DMS79 treated with DMSO at 0.1 percent for 48 hours (cell line): ENCODE data around the gene FBXO15.

ENCODE experiments used
- DNase-seq: peaks from one replicate; lab custom pipeline; 2025; lab: John Stamatoyannopoulos, UW

The FBXO15 gene

DNA sequence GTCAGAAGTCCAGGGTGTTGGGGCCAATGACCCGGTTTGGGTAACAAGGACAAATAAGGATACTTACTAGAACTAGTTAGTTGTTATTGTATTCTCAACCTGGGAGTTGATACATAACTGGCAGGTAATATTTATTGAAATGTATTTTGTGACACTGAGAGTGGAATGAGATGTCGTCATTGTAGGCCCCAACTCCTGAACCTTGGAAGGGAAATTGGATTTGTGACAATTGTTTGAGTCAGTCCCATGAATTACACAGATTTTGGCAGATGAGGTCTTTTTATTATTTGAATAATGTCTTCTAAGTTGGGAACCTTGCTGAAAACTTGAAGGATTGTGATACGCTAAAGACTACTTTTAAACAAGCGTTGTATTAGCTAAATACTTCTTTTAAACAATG lies 5.7 kb upstream of the FBXO15 start:
- DNase-seq: no peak

DNA sequence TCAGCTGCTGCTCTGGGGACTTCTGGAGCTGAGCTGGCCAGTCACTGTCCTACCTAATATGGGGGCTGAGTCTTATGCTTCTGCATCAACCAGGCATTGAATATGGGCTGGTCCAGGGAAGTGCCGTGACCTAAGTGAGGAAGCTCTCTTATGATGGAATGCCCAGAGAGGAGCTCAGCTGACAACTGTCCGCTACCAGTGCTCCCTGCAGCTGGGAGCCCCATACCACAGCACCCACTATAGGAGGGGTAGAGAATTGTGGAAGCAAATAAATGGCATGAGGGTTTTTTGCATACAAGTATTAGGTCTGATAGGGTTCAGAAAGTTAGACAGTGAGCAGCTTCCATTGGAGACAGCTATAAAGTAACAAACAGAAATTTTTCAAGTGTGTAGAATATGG lies 5.2 kb upstream of the FBXO15 start:
- DNase-seq: no peak

DNA sequence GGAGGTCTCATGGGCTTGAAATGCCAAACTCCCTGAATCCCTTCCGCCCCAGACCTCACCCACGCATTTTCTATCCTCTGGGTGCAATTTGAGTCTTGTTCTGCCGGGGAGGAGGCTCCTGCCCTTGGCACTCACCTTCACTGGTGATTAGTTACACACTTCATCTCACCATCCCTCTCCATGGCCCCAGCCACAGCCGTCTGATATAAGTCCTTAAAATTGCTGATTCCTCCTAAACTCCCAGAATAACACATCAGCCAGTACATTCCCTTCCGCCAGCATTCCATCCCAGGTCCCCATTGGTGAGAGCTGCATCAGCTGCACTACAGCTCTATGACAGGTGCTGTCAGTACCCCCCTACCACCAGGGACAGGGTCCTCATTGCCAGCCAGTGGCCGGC lies 4.6 kb upstream of the FBXO15 start:
- no peak for DNase-seq

DNA sequence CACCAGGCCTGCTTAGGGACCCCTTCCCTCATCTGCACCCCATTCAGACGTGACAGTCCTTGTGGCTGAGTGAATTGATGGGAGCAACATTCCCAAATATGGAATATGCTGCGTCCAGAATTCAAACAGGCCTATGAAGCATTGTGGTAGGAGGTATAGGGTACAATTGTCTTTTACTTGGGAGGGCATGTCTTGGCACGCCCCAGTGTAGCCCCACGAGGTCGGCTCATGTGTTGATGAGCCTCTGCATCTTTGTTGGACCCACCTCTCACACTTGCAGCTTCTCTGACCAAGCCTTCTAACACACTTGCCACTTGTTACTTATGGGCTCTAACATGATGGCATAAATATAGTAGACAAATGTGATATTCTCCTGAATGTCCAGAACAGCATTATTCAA lies 2.2 kb upstream of the FBXO15 start:
- no peak for DNase-seq

DNA sequence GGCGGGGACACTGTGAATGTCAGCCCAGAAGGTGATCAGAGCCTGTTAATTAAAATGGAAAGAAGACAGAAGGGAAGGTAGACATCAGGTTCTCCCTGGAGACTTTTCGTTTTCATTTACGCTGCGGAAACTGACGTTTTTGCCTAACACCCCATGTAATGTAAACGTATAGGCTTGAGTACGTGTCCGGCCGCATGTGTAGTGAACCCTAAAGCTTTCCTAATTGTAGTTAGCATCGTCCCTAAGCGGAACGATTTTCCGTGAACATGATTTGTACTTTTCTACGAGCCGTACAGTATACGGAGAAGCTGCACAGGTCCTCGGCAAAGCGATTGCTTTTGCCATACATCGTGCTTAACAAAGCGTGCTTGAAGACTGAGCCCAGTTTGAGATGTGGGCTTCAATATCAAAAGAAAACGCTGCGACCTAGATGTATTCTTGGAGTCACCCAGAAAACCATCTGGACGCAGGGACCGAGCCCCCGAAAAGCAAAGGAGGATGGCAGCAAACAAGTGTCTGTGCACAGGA lies 973 bp upstream of the FBXO15 start:
- no peak for DNase-seq

DNA sequence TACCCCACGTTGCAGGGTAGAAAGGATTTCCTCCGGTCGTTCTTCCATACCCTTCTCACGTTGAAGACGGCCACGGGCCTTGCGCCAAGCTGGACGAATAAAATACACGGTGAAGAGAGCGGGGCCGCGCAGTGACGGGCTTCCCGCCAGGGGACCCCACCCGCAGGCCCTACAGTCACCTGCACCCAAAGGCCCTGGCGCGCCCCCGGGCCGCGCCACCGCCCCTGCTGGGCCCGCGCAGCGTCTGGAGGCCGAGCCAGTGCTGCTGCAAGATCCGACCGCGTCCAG lies 199 bp downstream of the FBXO15 start:
- no peak for DNase-seq

DNA sequence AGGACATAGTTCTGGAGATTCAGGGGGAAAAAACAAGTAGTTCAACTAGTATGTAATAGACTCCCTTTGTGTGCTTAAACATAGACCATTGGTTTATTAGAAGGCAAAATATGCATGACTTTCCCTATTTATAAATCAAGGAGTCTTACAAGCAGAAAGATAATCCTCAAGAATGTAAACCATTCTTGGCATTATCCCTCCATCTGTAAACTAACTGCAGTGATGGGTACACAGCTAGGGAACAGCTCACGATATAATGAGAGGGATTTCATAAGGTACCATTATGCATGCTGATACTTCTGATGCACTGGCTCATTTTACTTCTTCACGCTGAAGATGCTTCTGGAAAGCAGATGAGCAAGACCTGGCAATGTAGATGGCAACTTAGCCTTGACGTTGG lies 878 bp downstream of the FBXO15 start:
- no peak for DNase-seq

DNA sequence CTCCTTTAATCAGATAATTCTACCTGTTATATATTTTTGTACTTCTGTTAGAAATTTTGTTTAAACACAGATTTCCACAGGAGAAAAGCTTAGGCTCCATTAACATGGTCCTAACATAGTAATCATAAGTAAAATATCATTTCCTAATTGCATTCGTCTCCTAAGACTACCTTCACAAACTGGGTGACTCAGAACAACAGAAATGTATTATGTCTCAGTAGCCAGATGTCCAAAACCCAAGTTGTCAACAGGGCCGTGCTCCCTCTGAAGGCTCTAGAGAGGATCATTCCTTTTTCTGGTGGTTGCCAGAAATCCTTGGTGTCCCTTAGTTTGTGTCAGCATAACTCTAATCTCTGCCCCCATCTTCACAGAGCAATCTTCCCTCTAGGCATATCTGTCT lies 5.4 kb downstream of the FBXO15 start:
- no peak for DNase-seq

DNA sequence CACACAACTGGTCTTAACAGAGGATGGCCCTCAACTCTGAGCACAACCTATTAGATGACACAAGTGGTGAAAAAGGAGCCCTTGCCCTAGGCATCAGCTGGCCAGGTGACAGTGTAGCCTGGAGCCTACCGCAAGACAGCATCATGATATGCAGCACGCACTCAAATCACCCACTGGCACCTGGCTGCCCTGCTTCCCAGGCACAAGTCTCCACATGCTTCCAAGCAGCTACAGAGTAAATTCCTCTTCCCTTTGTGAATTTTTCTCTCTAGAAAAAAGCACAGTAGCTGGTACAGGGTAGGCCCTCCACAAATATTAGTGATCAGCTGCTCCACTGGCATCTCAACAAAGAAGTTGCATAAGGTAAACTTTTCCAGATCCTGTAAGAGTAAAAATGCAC lies 6.0 kb downstream of the FBXO15 start:
- no peak for DNase-seq

DNA sequence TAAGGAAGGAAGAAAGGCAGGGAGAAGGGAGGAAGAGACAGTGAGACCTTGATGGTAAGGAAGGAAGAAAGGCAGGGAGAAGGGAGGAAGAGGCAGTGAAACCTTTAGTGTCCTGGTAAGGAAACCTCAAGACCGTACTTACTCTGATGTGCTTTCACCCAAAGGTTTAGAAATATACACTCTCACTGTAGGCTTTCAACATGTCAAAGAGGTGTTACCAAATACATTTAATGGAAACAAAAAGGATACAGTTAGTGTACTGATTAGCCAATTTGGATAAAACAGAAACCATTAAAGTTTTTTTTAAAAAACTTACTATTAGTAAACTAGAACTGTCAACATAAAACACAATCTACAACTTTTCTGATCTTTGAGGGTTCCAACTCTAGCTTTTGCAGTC lies 7.1 kb downstream of the FBXO15 start:
- no peak for DNase-seq

DNA sequence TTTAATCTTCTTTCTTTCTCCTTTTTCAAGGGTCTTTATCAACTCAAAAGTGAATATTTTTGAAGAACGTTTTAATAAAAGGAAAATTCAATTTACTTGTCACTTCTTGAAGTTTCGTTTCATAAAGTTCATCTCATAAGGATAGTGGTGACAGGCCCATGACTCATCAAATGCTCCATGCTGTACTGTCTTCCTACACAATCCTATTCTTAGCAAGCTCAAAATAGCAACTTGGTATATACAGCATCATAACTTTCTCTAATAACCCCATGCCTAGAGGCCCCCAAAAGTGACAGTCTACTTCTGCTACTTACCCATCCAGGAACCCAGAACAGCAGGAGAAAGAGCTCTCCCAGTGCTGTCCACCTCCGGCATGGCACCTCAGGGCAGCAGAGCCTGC lies 7.7 kb downstream of the FBXO15 start:
- DNase-seq: no peak

DNA sequence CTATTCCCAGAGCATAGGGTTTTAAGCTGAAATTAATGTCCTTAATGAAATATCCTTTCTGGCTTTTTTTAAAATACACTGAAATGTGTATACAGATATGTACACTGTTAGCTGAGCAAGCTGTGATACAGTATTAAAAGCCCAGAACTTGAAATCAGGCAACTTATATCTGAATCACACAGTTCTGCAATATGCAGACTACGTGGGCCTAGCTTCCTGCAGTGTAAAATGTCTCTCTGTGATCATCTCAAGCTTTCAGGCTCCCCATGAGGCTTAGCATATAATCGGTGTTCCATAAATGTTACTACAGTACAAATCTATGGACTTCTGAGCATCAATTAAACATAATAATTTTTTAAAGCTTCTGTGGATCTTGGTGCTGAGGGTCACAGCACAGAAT lies 8.2 kb downstream of the FBXO15 start:
- no peak for DNase-seq

DNA sequence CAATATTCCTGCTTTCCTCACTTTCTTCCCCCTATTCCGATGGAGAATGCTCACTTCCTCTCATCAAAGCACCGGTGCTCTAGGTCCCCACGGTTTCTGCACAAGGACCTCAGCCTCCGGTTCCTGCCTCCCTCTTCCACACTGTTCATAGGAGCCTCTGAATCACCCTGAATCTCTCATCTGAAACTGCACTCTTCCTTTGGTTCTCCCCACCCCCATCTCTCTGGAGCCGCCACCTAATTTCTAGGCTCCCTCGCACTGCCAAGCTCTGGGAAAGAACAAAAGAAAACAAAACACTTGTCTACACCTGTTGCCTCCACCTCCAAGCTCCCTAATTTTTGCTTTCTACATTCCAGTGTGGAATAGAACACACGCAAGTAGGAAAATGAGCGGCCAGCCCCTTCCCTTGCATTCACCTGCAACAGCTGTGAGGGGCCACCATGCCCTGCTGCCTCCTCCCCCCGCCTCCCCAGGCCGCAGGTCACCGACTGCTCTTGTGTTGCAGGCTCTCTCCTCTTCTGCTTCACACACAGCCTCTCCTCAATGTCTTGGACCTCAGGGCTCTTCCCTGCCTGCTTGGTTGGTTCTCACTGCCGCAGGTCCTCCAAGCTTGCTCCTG lies 9.6 kb downstream of the FBXO15 start:
- DNase-seq: no peak

DNA sequence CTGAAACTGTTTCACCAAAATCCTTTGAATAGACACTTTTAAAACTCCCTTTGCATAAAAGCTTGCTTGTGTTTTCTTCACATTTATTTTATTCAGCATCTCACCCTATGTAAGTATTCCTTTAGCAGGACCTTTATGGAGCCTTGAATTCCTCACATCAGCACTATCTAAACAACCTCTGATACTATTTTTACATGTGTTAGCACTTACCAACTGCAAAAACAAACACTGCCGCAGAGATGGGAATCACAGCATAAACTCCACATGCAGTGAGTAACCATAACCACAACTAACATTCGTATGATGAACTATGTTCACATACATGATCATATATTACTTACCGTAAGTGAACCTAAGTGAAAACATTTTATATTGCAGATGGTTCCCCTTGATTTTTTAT lies 15.4 kb downstream of the FBXO15 start:
- DNase-seq: no peak

DNA sequence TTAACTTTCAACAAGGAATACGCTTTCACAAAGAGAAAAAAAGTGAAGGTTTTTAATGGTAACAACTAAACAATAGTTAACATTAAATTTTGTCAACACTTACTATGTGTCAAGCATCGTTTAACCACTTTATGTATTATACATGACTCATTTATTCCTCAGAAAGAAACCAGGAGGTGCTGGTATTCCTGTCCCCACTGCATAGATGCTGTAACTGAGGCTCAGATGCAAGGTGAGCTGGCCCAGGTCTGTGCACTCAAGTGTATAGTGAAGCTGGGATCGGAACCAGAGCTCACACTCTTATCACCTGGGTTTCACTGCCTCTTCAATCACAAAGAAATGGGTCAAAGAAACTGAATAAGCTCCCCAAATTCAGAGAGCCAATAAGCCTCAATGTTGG lies 16.5 kb downstream of the FBXO15 start:
- DNase-seq: no peak

DNA sequence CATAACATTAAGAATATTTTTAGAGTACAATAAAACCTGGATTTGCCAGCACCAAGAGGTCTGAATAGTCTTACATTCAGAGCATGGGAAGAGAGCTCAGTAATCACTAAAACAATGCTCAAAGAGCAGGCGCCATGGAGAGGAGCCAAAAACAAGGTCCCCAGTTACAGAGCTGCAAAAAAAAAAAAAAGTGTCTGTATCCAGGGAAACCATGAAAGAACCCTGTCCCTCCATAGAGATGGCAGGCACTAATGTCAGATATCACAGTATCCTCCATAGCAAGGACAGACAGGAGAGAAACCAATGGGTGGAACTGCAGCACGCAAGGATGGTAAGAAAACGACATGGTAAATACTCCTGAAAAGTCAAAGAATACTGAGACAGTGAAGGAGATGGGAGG lies 19.5 kb downstream of the FBXO15 start:
- DNase-seq: no peak

DNA sequence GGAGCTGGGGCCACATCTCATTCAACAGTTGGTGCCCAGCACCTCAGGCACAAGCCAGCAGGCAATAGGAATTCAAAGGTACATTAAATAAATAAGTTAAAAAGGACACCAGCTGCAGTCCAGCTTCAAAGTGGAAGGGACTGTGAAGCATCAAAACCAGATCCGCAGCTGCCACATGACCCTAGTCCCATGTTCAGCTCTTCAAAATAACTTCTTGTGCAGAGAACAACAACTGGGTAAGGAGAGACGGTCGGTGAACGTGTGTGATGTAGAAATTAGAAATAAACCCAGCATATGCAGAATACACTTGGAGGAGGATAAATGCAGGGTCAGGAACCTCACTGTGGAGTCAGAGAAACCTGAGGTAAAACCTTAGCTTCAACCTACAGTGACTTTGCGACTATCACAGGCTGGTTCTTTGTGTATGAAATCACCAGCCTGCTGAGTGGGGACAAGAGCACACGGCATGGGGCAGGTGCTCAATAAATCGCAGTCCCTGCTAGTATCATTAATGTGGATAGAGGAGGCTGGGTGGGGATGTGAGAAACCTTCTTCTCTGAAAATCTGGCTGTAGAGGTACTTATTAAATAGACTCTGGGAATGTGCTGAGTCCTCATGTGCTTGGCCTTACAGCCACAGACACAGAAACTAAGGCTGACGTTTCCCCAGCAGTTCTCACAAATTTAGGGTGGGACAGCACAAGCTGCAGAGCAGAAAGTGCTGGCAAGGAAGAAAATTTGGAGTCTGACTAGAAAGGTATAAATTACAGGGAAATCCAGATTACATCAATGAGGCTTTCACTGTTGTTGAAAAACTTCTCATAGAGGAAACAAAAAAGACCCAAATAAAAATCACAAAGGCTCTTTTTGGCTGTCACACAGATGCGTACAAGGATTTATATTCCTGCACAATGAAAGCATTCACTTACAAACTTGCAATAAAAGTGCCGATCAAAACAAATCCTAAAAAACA lies 20.7 kb downstream of the FBXO15 start:
- no peak for DNase-seq

DNA sequence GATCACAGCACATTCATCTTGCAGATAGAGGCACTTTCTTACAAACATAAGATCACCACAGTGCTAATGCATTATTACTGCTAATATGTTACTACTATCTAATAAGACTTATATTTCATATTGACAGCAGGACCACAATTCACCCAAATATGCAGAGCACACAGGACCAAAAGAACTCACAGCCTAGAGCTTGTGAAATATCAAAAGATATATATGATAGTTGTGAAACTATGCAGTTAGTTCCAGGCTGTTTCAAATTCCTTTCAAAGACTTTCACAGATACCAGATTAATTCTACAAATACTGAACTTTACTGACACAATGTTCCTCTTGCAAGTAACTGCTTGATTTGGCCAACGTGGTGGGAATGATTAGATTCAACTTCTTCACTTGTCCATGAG lies 23.0 kb downstream of the FBXO15 start:
- DNase-seq: no peak

DNA sequence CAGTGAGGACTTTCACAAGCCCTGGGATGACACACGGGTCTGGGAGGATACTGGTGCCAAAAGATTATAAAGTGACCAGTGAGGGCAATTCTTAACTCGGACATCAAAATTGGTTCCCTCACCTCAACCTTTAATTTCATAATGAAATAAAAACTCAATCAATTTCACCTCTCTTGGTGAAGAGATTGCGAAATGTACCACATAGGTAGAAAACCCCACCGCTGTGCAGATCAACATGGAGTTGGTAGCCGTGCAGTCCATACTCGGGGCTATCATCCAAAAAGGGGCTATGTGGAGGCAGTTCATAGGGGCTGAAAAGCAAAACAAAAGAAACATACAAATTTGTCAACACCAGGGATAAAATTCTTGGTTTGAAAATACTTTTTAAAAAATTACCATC lies 24.4 kb downstream of the FBXO15 start:
- DNase-seq: no peak

DNA sequence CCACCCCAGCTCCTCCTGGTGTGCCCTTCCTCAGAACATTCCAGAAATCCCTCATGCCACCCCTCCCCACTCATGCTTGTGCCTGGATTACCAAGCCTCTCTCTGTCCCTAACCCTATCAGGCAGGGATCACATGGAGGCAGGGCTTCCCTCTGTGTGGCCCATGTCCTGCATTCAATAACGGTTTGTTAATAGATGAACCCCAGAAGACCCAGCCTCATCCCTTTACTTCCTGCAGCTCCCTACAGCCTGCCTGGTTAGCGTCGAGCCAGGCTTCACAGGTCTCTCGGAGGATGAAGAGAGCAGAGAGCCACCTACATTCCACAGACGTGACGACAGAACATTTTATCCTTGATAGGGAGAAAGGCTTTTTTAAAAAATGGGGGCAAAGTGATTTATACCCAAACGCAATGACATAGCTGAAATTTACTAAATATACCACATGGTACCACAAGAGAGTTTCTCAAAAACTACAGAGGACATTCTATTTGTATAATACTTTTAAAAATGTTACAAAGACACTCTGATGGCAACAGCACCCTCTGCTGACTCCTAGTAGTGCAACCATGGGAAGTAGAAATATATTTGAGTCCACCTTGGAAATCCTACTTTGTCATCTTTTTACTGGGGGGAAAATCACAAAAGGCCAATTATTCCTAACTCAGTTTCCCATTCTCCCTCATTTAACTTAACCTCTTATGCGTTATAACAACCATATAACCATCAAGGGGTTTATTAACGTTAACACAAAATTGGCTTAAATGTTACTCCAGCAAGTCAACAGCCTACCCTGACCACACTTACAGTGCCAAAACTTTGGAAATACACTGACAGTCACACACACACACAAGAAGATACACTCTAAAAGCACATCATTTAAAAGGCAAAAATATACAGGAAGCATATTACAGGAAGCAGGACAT lies 30.7 kb downstream of the FBXO15 start:
- DNase-seq: no peak

DNA sequence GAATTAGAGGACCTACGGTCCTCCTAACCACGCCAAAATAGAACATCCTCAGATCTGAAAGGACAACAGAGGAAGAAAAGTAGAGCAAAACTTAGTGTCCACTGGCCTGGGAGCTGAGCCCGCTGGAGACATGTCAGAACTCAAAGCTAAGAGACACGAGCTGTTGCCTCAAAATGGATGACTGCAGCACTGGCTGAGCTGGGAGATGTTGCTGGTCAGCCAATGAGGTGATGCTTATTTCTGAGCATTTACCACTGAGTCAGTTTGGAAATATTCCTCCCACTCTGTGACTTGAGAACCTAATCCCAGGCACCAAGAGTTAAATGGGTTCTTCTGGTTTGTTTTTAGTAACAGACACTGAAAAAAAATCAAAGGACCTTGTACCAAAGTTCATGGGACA lies 32.6 kb downstream of the FBXO15 start:
- no peak for DNase-seq

DNA sequence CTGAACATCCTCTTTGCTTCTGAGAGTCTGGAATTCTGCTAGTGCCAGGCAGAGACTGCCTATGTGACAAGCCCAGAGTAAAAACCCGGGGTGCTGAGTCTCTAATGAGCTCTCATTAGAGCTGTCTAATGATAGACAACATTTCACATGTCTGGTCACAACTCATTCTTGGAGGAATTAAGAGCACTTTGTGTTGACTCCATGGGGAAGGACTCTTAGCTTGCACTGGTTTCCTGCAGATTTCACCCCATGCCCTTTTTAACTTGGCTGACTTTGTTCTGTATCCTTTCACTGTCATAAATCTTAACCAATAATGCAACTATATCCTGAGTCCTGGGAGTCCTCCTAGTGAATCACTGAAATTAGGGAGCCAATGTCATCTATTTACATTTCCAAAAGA lies 33.5 kb downstream of the FBXO15 start:
- no peak for DNase-seq

DNA sequence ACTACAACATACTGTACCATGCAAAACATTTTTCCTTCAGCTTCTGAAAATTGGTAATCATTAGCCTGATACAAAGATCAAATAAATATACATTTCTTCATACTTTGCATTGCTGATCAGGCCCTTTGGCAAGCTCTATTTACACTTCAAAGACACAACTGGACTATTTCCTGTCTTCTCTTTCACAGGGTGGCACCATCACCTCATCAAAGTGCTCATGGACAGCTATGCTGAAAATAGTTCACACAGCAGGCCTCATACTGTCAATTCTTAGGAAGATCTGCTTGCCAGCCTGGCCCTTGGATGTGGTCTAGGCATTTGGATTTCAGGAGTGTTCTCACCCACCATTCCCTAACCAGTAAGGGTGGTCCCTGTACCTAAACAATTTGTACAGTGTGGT lies 33.9 kb downstream of the FBXO15 start:
- DNase-seq: no peak
